ENCODE data around the gene LDLRAD4.

Gene LDLRAD4

GRCh38 chr18:13331846-13332245, 113.3 kb downstream of the LDLRAD4 start:
- CTCF ChIA-PET, result no interaction called here
- H3K27ac ChIP-seq (ENCODE audit: insufficient read depth in 1 of 2, low read depth in 1 of 2, low read length in 2 of 2, poor library complexity in 1 of 2, severe bottlenecking in 2 of 2), result no peak overlapping the region
- no peaks in the 10 kb centered on the region for H3K27me3 ChIP-seq (replicated peaks in 2 of 5; ENCODE audit: control insufficient read depth in 4 of 5, insufficient read depth in 5 of 5, low read length in 4 of 5)
- DNase-seq, result no peak
- POLR2A ChIA-PET, result no interaction called here
- H3K36me3 ChIP-seq (ENCODE audit: control insufficient read depth in 4 of 4, insufficient read depth in 4 of 4, low read length in 3 of 4), result peaks cover 0 to 5% (median 0%) of the 10 kb centered on the region in 4 experiments
- no peaks in the 10 kb centered on the region for H3K4me1 ChIP-seq (ENCODE audit: control extremely low read depth in 1 of 4, control insufficient read depth in 4 of 4, insufficient read depth in 4 of 4, low read length in 3 of 4)
- peaks cover 0 to 17% (median 3%) of the 10 kb centered on the region in 5 experiments for H3K9me3 ChIP-seq (ENCODE audit: control extremely low read depth in 1 of 5, control insufficient read depth in 4 of 5, insufficient read depth in 2 of 5, low read depth in 1 of 5, low read length in 4 of 5)
- no peak overlapping the region for H3K4me3 ChIP-seq (ENCODE audit: control insufficient read depth in 1 of 7, extremely low read depth in 1 of 7, insufficient read depth in 4 of 7, low read depth in 2 of 7, low read length in 6 of 7)
- 100% methylated on average over 1 of the region's 3 CpGs for WGBS (ENCODE audit: insufficient coverage)

DNA sequence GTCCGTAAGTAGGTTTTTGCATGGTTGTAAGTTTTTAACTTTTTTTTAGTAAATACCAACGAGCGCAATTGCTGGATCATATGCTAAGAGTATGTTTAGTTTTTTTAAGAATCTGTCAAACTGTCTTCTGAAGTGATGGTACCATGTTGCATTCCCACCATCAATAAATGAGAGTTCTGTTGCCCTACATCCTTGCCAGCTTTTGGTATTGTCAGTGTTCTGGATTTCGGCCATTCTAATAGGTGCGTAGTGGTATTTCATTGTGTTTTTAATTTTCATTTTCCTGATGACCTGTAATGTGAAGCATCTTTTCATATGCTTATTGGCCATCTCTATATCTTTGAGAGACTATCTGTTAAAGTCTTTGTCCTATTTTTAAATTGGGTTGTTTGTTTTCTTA, 114.3 kb downstream of the LDLRAD4 start:
- no peaks in the 10 kb centered on the region for H3K27me3 ChIP-seq (replicated peaks in 2 of 5; ENCODE audit: control insufficient read depth in 4 of 5, insufficient read depth in 5 of 5, low read length in 4 of 5)
- CTCF ChIA-PET, result no interaction called here
- H3K36me3 ChIP-seq (ENCODE audit: control insufficient read depth in 4 of 4, insufficient read depth in 4 of 4, low read length in 3 of 4), result peaks cover 0 to 2% (median 0%) of the 10 kb centered on the region in 4 experiments
- no peak overlapping the region for H3K27ac ChIP-seq (ENCODE audit: insufficient read depth in 1 of 2, low read depth in 1 of 2, low read length in 2 of 2, poor library complexity in 1 of 2, severe bottlenecking in 2 of 2)
- no peaks in the 10 kb centered on the region for H3K4me1 ChIP-seq (ENCODE audit: control extremely low read depth in 1 of 4, control insufficient read depth in 4 of 4, insufficient read depth in 4 of 4, low read length in 3 of 4)
- H3K4me3 ChIP-seq (ENCODE audit: control insufficient read depth in 1 of 7, extremely low read depth in 1 of 7, insufficient read depth in 4 of 7, low read depth in 2 of 7, low read length in 6 of 7), result no peak overlapping the region
- 0% methylated on average over 1 of the region's 5 CpGs for WGBS (ENCODE audit: insufficient coverage)
- no peak for DNase-seq
- H3K9me3 ChIP-seq (ENCODE audit: control extremely low read depth in 1 of 5, control insufficient read depth in 4 of 5, insufficient read depth in 2 of 5, low read depth in 1 of 5, low read length in 4 of 5), result peaks cover 0 to 15% (median 1%) of the 10 kb centered on the region in 5 experiments
- POLR2A ChIA-PET, result no interaction called here

DNA sequence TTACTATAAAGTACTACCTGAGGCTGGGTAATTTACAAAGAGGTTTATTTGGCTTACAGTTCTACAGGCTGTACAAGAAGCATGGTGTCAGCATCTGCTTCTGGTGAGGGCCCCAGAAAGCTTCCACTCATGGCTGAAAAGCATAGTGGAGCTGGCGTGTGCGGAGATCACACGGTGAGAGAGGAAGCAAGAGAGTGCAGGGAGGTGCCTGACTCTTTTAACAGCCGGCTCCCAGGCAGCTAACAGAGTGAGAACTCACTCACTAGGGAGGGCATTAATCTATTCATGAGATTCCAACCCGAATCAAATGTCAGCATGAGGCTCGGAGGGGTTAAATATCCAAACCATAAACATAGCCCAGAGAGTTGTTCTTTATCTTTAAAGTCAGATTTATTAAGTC, 117.3 kb downstream of the LDLRAD4 start:
- H3K27me3 ChIP-seq (replicated peaks in 2 of 5; ENCODE audit: control insufficient read depth in 4 of 5, insufficient read depth in 5 of 5, low read length in 4 of 5), result no peaks in the 10 kb centered on the region
- POLR2A ChIA-PET, result no interaction called here
- H3K4me1 ChIP-seq (ENCODE audit: control extremely low read depth in 1 of 4, control insufficient read depth in 4 of 4, insufficient read depth in 4 of 4, low read length in 3 of 4), result no peaks in the 10 kb centered on the region
- H3K36me3 ChIP-seq (ENCODE audit: control insufficient read depth in 4 of 4, insufficient read depth in 4 of 4, low read length in 3 of 4), result no peaks in the 10 kb centered on the region
- CTCF ChIA-PET, result no interaction called here
- WGBS (ENCODE audit: insufficient coverage), result 91% methylated on average over 4 of the region's 6 CpGs
- H3K9me3 ChIP-seq (ENCODE audit: control extremely low read depth in 1 of 5, control insufficient read depth in 4 of 5, insufficient read depth in 2 of 5, low read depth in 1 of 5, low read length in 4 of 5), result peaks cover 0 to 8% (median 1%) of the 10 kb centered on the region in 5 experiments
- no peak overlapping the region for H3K4me3 ChIP-seq (ENCODE audit: control insufficient read depth in 1 of 7, extremely low read depth in 1 of 7, insufficient read depth in 4 of 7, low read depth in 2 of 7, low read length in 6 of 7)
- no peak overlapping the region for H3K27ac ChIP-seq (ENCODE audit: insufficient read depth in 1 of 2, low read depth in 1 of 2, low read length in 2 of 2, poor library complexity in 1 of 2, severe bottlenecking in 2 of 2)
- DNase-seq, result no peak

- WGBS (ENCODE audit: insufficient coverage), result 97% methylated on average over 3 of the region's 4 CpGs
- ChIA-PET POLR2A (no interaction called here), CTCF (no interaction called here)
- H3K27ac ChIP-seq (ENCODE audit: insufficient read depth in 1 of 2, low read depth in 1 of 2, low read length in 2 of 2, poor library complexity in 1 of 2, severe bottlenecking in 2 of 2), result no peak overlapping the region
- H3K9me3 ChIP-seq (ENCODE audit: control extremely low read depth in 1 of 5, control insufficient read depth in 4 of 5, insufficient read depth in 2 of 5, low read depth in 1 of 5, low read length in 4 of 5), result peaks cover 0 to 12% (median 2%) of the 10 kb centered on the region in 5 experiments
- H3K36me3 ChIP-seq (ENCODE audit: control insufficient read depth in 4 of 4, insufficient read depth in 4 of 4, low read length in 3 of 4), result no peaks in the 10 kb centered on the region
- no peak for DNase-seq
- H3K27me3 ChIP-seq (replicated peaks in 2 of 5; ENCODE audit: control insufficient read depth in 4 of 5, insufficient read depth in 5 of 5, low read length in 4 of 5), result no peaks in the 10 kb centered on the region
- H3K4me1 ChIP-seq (ENCODE audit: control extremely low read depth in 1 of 4, control insufficient read depth in 4 of 4, insufficient read depth in 4 of 4, low read length in 3 of 4), result no peaks in the 10 kb centered on the region
- no peak overlapping the region for H3K4me3 ChIP-seq (ENCODE audit: control insufficient read depth in 1 of 7, extremely low read depth in 1 of 7, insufficient read depth in 4 of 7, low read depth in 2 of 7, low read length in 6 of 7)
Observed at GRCh38 chr18:13336841-13337240, 118.3 kb downstream of the LDLRAD4 start.

DNA sequence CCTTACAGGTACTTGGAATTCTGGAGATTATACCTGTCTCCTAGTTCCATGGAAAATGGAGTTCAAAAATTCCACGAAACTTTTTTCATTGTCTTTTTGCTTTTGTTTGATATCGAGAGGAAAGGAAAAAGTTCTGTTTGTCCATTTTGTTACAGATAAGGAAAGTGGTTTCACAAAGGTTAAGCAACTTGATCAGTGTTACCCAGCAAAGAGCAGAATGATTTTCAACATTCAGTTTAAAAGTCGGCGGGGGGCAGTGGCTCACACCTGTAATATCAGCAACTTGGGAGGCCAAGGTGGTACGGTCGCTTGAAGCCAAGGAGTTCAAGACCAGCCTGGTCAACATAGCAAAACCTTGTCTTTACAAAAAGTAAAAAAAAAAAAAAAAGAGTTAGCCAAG, 118.8 kb downstream of the LDLRAD4 start:
- CTCF ChIA-PET, result no interaction called here
- POLR2A ChIA-PET, result no interaction called here

GRCh38 chr18:13338318-13338717, 119.8 kb downstream of the LDLRAD4 start:
- no peaks in the 10 kb centered on the region for H3K36me3 ChIP-seq (ENCODE audit: control insufficient read depth in 4 of 4, insufficient read depth in 4 of 4, low read length in 3 of 4)
- H3K4me1 ChIP-seq (ENCODE audit: control extremely low read depth in 1 of 4, control insufficient read depth in 4 of 4, insufficient read depth in 4 of 4, low read length in 3 of 4), result no peaks in the 10 kb centered on the region
- ChIA-PET CTCF (no interaction called here), POLR2A (no interaction called here)
- no peak overlapping the region for H3K27ac ChIP-seq (ENCODE audit: insufficient read depth in 1 of 2, low read depth in 1 of 2, low read length in 2 of 2, poor library complexity in 1 of 2, severe bottlenecking in 2 of 2)
- no peak for DNase-seq
- no CpG with 5 or more reads among the region's 2 CpGs for WGBS (ENCODE audit: insufficient coverage)
- no peaks in the 10 kb centered on the region for H3K27me3 ChIP-seq (replicated peaks in 2 of 5; ENCODE audit: control insufficient read depth in 4 of 5, insufficient read depth in 5 of 5, low read length in 4 of 5)
- H3K9me3 ChIP-seq (ENCODE audit: control extremely low read depth in 1 of 5, control insufficient read depth in 4 of 5, insufficient read depth in 2 of 5, low read depth in 1 of 5, low read length in 4 of 5), result peaks cover 0 to 12% (median 2%) of the 10 kb centered on the region in 5 experiments
- no peak overlapping the region for H3K4me3 ChIP-seq (ENCODE audit: control insufficient read depth in 1 of 7, extremely low read depth in 1 of 7, insufficient read depth in 4 of 7, low read depth in 2 of 7, low read length in 6 of 7)

More for the DNA sequence above, 118.8 kb downstream of the LDLRAD4 start:
- Histone ChIP-seq H3K27ac (ENCODE audit: insufficient read depth in 1 of 2, low read depth in 1 of 2, low read length in 2 of 2, poor library complexity in 1 of 2, severe bottlenecking in 2 of 2) (no peak overlapping the region), H3K9me3 (ENCODE audit: control extremely low read depth in 1 of 5, control insufficient read depth in 4 of 5, insufficient read depth in 2 of 5, low read depth in 1 of 5, low read length in 4 of 5) (peaks cover 0 to 12% (median 2%) of the 10 kb centered on the region in 5 experiments), H3K4me1 (ENCODE audit: control extremely low read depth in 1 of 4, control insufficient read depth in 4 of 4, insufficient read depth in 4 of 4, low read length in 3 of 4) (no peaks in the 10 kb centered on the region), H3K27me3 (replicated peaks in 2 of 5; ENCODE audit: control insufficient read depth in 4 of 5, insufficient read depth in 5 of 5, low read length in 4 of 5) (no peaks in the 10 kb centered on the region), H3K4me3 (ENCODE audit: control insufficient read depth in 1 of 7, extremely low read depth in 1 of 7, insufficient read depth in 4 of 7, low read depth in 2 of 7, low read length in 6 of 7) (no peak overlapping the region), H3K36me3 (ENCODE audit: control insufficient read depth in 4 of 4, insufficient read depth in 4 of 4, low read length in 3 of 4) (no peaks in the 10 kb centered on the region)
- no peak for DNase-seq
- WGBS (ENCODE audit: insufficient coverage), result 94% methylated on average over 4 of the region's 6 CpGs

DNA sequence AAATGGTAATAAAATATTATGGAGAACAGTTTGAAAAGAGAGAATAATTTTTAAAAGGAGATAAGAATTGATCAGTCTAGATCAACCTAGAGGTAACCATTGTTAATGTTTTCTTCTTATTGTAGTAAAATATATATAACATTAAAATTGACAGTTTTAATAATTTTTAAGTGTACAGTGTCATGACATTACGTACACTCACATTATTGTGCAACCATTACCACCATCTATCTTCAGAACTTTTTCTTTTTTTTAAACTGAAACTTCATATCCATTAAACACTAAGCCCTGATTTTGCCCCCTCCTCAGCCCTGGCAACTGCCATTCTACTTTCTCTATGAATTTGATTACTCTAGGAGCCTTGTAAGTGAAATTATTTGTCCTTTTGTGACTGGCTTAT, 121.1 kb downstream of the LDLRAD4 start:
- POLR2A ChIA-PET, result no interaction called here

More for the DNA sequence above, 121.1 kb downstream of the LDLRAD4 start:
- no peak for DNase-seq
- Histone ChIP-seq H3K36me3 (ENCODE audit: control insufficient read depth in 4 of 4, insufficient read depth in 4 of 4, low read length in 3 of 4) (no peaks in the 10 kb centered on the region), H3K27ac (ENCODE audit: insufficient read depth in 1 of 2, low read depth in 1 of 2, low read length in 2 of 2, poor library complexity in 1 of 2, severe bottlenecking in 2 of 2) (no peak overlapping the region), H3K9me3 (ENCODE audit: control extremely low read depth in 1 of 5, control insufficient read depth in 4 of 5, insufficient read depth in 2 of 5, low read depth in 1 of 5, low read length in 4 of 5) (peaks cover 0 to 9% (median 2%) of the 10 kb centered on the region in 5 experiments), H3K27me3 (replicated peaks in 2 of 5; ENCODE audit: control insufficient read depth in 4 of 5, insufficient read depth in 5 of 5, low read length in 4 of 5) (no peaks in the 10 kb centered on the region), H3K4me3 (ENCODE audit: control insufficient read depth in 1 of 7, extremely low read depth in 1 of 7, insufficient read depth in 4 of 7, low read depth in 2 of 7, low read length in 6 of 7) (no peak overlapping the region), H3K4me1 (ENCODE audit: control extremely low read depth in 1 of 4, control insufficient read depth in 4 of 4, insufficient read depth in 4 of 4, low read length in 3 of 4) (no peaks in the 10 kb centered on the region)
- WGBS (ENCODE audit: insufficient coverage), result no CpG with 5 or more reads among the region's 1 CpG
- CTCF ChIA-PET, result no interaction called here
